ENCODE measurements around the gene PAM. TPM values are rescaled to one million over a fixed set of nuclear protein-coding genes. Genes with fewer than 3 reads are reported as not detected.

Gene PAM
- polyA plus RNA-seq, 1 donor from 2014 or later = 363 TPM

DNA sequence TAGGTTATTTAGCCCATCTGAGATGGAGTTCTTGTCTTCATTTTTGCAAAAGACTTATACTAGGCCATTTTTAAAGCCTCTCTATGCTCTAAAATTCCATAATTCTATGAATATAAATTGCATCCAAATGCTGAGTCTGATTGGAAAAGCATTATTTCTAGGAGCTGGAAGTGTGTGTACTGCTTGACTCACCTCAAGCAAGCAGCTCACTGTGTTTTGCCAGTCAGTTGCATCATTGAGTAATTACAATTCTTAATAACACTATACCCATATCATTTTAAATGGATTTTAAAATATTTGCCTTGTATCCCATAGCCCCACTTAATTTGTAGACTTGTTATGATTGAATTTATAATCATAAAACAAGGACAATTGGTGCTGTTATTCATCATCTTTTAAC is 161.0 kb downstream of the PAM start:
- Histone ChIP-seq H3F3A (ENCODE audit: insufficient read depth, low read length, poor library complexity, severe bottlenecking) (no peaks in the 10 kb centered on the region), H3K9me2 (ENCODE audit: insufficient read depth, low read length) (no peaks in the 10 kb centered on the region), H3K79me2 (replicated peaks; ENCODE audit: insufficient read depth, low read length) (no peaks in the 10 kb centered on the region), H3K27me3 (ENCODE audit: insufficient read depth, low read depth, low read length) (no peaks in the 10 kb centered on the region), H4K20me1 (ENCODE audit: insufficient read depth) (no peaks in the 10 kb centered on the region), H2AFZ (ENCODE audit: low read depth, low read length) (no peak overlapping the region), H3K36me3 (ENCODE audit: insufficient read depth, low read length) (no peaks in the 10 kb centered on the region), H3K9ac (ENCODE audit: low read length) (no peak overlapping the region), H3K4me3 (ENCODE audit: low read length) (no peak overlapping the region), H3K4me2 (ENCODE audit: low read length) (no peak overlapping the region), H3K27ac (ENCODE audit: low read length) (no peak overlapping the region), H3K9me3 (ENCODE audit: low read length) (no peaks in the 10 kb centered on the region)
- TF ChIP-seq SMC3 (conservative IDR thresholded peaks at IDR 0.05; ENCODE audit: poor library complexity) = no peak
- TF ChIP-seq POLR2AphosphoS5 (IDR thresholded peaks at IDR 0.05) = no peak
- TF ChIP-seq MXI1 (conservative IDR thresholded peaks at IDR 0.05; ENCODE audit: poor library complexity, severe bottlenecking) = no peak
- no peak for TF ChIP-seq RAD21 (conservative IDR thresholded peaks at IDR 0.05)
- no peak for TF ChIP-seq EP300 (conservative IDR thresholded peaks at IDR 0.05; ENCODE audit: poor library complexity, severe bottlenecking)
- TF ChIP-seq, protein P1, sequence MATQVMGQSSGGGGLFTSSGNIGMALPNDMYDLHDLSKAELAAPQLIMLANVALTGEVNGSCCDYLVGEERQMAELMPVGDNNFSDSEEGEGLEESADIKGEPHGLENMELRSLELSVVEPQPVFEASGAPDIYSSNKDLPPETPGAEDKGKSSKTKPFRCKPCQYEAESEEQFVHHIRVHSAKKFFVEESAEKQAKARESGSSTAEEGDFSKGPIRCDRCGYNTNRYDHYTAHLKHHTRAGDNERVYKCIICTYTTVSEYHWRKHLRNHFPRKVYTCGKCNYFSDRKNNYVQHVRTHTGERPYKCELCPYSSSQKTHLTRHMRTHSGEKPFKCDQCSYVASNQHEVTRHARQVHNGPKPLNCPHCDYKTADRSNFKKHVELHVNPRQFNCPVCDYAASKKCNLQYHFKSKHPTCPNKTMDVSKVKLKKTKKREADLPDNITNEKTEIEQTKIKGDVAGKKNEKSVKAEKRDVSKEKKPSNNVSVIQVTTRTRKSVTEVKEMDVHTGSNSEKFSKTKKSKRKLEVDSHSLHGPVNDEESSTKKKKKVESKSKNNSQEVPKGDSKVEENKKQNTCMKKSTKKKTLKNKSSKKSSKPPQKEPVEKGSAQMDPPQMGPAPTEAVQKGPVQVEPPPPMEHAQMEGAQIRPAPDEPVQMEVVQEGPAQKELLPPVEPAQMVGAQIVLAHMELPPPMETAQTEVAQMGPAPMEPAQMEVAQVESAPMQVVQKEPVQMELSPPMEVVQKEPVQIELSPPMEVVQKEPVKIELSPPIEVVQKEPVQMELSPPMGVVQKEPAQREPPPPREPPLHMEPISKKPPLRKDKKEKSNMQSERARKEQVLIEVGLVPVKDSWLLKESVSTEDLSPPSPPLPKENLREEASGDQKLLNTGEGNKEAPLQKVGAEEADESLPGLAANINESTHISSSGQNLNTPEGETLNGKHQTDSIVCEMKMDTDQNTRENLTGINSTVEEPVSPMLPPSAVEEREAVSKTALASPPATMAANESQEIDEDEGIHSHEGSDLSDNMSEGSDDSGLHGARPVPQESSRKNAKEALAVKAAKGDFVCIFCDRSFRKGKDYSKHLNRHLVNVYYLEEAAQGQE (IDR thresholded peaks at IDR 0.05; ENCODE audit: borderline replicate concordance) = no peak
- TF ChIP-seq EZH2 (IDR thresholded peaks at IDR 0.05; ENCODE audit: borderline replicate concordance, insufficient read depth, low read length, poor library complexity, severe bottlenecking) = no peak
- TF ChIP-seq, protein P2, sequence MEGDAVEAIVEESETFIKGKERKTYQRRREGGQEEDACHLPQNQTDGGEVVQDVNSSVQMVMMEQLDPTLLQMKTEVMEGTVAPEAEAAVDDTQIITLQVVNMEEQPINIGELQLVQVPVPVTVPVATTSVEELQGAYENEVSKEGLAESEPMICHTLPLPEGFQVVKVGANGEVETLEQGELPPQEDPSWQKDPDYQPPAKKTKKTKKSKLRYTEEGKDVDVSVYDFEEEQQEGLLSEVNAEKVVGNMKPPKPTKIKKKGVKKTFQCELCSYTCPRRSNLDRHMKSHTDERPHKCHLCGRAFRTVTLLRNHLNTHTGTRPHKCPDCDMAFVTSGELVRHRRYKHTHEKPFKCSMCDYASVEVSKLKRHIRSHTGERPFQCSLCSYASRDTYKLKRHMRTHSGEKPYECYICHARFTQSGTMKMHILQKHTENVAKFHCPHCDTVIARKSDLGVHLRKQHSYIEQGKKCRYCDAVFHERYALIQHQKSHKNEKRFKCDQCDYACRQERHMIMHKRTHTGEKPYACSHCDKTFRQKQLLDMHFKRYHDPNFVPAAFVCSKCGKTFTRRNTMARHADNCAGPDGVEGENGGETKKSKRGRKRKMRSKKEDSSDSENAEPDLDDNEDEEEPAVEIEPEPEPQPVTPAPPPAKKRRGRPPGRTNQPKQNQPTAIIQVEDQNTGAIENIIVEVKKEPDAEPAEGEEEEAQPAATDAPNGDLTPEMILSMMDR (IDR thresholded peaks at IDR 0.05; ENCODE audit: poor library complexity, severe bottlenecking) = no peak
- no peak for TF ChIP-seq TAF1 (IDR thresholded peaks at IDR 0.05; ENCODE audit: low read depth)

DNA sequence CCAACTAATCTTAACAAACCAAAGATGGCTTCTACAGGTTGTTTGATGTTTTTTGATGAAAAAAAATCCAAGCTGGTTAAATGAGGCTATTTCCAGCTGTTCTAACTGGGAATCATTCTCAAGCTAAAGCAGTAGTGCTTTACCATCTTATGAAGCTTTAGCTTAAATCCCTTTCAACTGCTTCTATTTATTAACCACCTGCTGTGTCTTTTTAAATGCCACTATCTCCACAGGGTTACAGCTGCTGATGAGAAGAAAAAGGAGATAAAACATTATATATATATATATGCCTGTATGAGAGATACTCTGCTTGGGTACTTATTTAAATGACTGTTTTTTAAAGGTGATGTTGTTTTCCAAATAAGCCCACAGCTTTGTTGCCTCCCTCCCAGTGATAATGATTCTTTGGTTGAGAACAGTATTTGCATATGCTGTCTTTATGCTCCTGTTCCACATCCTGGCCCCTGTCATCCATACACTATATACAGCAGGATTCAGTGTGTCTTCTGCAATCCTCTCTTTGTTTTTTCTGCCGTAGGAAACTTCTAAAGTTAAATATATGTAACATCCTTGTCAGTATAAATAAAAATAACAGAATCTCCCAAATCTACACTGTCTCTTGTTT is 164.0 kb downstream of the PAM start:
- H3K9ac ChIP-seq (ENCODE audit: low read length) = no peak overlapping the region
- no peak overlapping the region for H3K27ac ChIP-seq (ENCODE audit: low read length)
- no peak overlapping the region for H3K4me3 ChIP-seq (ENCODE audit: low read length)
- no peak overlapping the region for H3K4me2 ChIP-seq (ENCODE audit: low read length)
- H3F3A ChIP-seq (ENCODE audit: insufficient read depth, low read length, poor library complexity, severe bottlenecking) = no peaks in the 10 kb centered on the region
- TF ChIP-seq SMC3 (conservative IDR thresholded peaks at IDR 0.05; ENCODE audit: poor library complexity) (no peak), POLR2AphosphoS5 (IDR thresholded peaks at IDR 0.05) (no peak), TAF1 (IDR thresholded peaks at IDR 0.05; ENCODE audit: low read depth) (no peak), EP300 (conservative IDR thresholded peaks at IDR 0.05; ENCODE audit: poor library complexity, severe bottlenecking) (no peak), RAD21 (conservative IDR thresholded peaks at IDR 0.05) (no peak), EZH2 (IDR thresholded peaks at IDR 0.05; ENCODE audit: borderline replicate concordance, insufficient read depth, low read length, poor library complexity, severe bottlenecking) (no peak), MXI1 (conservative IDR thresholded peaks at IDR 0.05; ENCODE audit: poor library complexity, severe bottlenecking) (no peak)
- TF ChIP-seq, protein P1 (IDR thresholded peaks at IDR 0.05; ENCODE audit: borderline replicate concordance) = no peak
- TF ChIP-seq, protein P2 (IDR thresholded peaks at IDR 0.05; ENCODE audit: poor library complexity, severe bottlenecking) = no peak
- H3K79me2 ChIP-seq (replicated peaks; ENCODE audit: insufficient read depth, low read length) = no peaks in the 10 kb centered on the region
- H2AFZ ChIP-seq (ENCODE audit: low read depth, low read length) = no peak overlapping the region
- no peaks in the 10 kb centered on the region for H4K20me1 ChIP-seq (ENCODE audit: insufficient read depth)
- H3K9me3 ChIP-seq (ENCODE audit: low read length) = no peaks in the 10 kb centered on the region
- H3K27me3 ChIP-seq (ENCODE audit: insufficient read depth, low read depth, low read length) = no peaks in the 10 kb centered on the region
- H3K36me3 ChIP-seq (ENCODE audit: insufficient read depth, low read length) = no peaks in the 10 kb centered on the region
- H3K9me2 ChIP-seq (ENCODE audit: insufficient read depth, low read length) = no peaks in the 10 kb centered on the region

Measured in neural cell (in vitro differentiated cells).